NB4 (cell line): ENCODE results near the gene C3orf85.

ENCODE experiments used
- DNase-seq: peaks from one replicate; pipeline ENCODE4 v3.0.0; 2010; ENCODE audit warnings: low read depth
- H3K4me3 ChIP-seq: one replicate; pipeline ENCODE4 v1.5.1; 2011; ENCODE audit warnings: mild to moderate bottlenecking, low read depth, low read length, moderate library complexity
- CTCF ChIP-seq: IDR thresholded peaks from one replicate; pipeline ENCODE4 v1.5.1; 2012; ENCODE audit warnings: low read depth, low read length
- MYC ChIP-seq: IDR thresholded peaks from 2 replicates; pipeline ENCODE4 v1.6.1; 2011; ENCODE audit warnings: low read depth, low read length
- POLR2A ChIP-seq: IDR thresholded peaks from 2 replicates; pipeline ENCODE4 v1.6.1; 2011; ENCODE audit warnings: mild to moderate bottlenecking; ENCODE audit not compliant: insufficient read length; ENCODE audit errors: extremely low read depth
- TF ChIP-seq, protein P1 (sequence below): IDR thresholded peaks from 2 replicates; pipeline ENCODE4 v1.6.1; 2011; ENCODE audit warnings: low read depth, low read length

Gene C3orf85

GRCh38 chr3:109117939-109118338, 18.6 kb upstream of the C3orf85 start, which contains the start of gene MORC1:
TSS of gene MORC1 (minus strand) at chr3:109118134. CDS start at chr3:109118059, 75 bp downstream.
- no peak within 1 kb of the TSS for H3K4me3 ChIP-seq
- no peak for TF ChIP-seq MYC
- TF ChIP-seq, protein P1, sequence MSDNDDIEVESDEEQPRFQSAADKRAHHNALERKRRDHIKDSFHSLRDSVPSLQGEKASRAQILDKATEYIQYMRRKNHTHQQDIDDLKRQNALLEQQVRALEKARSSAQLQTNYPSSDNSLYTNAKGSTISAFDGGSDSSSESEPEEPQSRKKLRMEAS, result no peak
- no peak for TF ChIP-seq POLR2A
- TF ChIP-seq CTCF, result no peak
- no peak for DNase-seq

GRCh38 chr3:109118584-109118983, 17.9 kb upstream of the C3orf85 start:
- TF ChIP-seq MYC (no peak), POLR2A (no peak), CTCF (no peak)
- TF ChIP-seq, protein P1, result no peak
- H3K4me3 ChIP-seq, result no peak overlapping the region
- no peak for DNase-seq

- no peak overlapping the region for H3K4me3 ChIP-seq
- no peak for DNase-seq
- no peak for TF ChIP-seq POLR2A
- TF ChIP-seq, protein P1, result no peak
- TF ChIP-seq MYC, result no peak
- no peak for TF ChIP-seq CTCF
Observed at GRCh38 chr3:109122690-109123089, 13.8 kb upstream of the C3orf85 start.

GRCh38 chr3:109125902-109126301, 10.6 kb upstream of the C3orf85 start:
- DNase-seq, result no peak
- H3K4me3 ChIP-seq, result no peak overlapping the region

GRCh38 chr3:109127553-109127952, 9.0 kb upstream of the C3orf85 start:
- TF ChIP-seq POLR2A (no peak), CTCF (no peak), MYC (no peak)
- TF ChIP-seq, protein P1, result no peak
- H3K4me3 ChIP-seq, result no peak overlapping the region
- no peak for DNase-seq

More at GRCh38 chr3:109125902-109126301, 10.6 kb upstream of the C3orf85 start:
- no peak for TF ChIP-seq MYC
- TF ChIP-seq, protein P1, result no peak
- no peak for TF ChIP-seq CTCF
- TF ChIP-seq POLR2A, result no peak
